Neuron (in vitro differentiated cells): Measurements from ENCODE around the gene SIRT5.

ENCODE experiments used
- H2AFZ ChIP-seq: one replicate; pipeline ENCODE4 v1.6.1; 2013; ENCODE audit warnings: low read depth, mild to moderate bottlenecking, inconsistent platforms, low read length, moderate library complexity
- H3K27me3 ChIP-seq: one replicate; pipeline ENCODE4 v1.6.1; 2013; ENCODE audit warnings: low read length; ENCODE audit not compliant: insufficient read depth
- H3K36me3 ChIP-seq: one replicate; pipeline ENCODE4 v1.6.1; 2013; ENCODE audit warnings: low read length; ENCODE audit not compliant: insufficient read depth
- H3K4me1 ChIP-seq: one replicate; pipeline ENCODE4 v1.6.1; 2013; ENCODE audit warnings: low read length; ENCODE audit not compliant: insufficient read depth
- H3K4me3 ChIP-seq: 2 replicates; pipeline ENCODE4 v1.5.1; 2013; ENCODE audit warnings: mild to moderate bottlenecking, low read length, moderate library complexity
- H3K9me3 ChIP-seq: one replicate; pipeline ENCODE4 v1.6.1; 2013; ENCODE audit warnings: low read length

The SIRT5 gene

GRCh38 chr6:13604546-13605416, 30.4 kb downstream of the SIRT5 start:
- Histone ChIP-seq H3K4me3 (no peak overlapping the region), H3K27me3 (no peaks in the 10 kb centered on the region), H3K4me1 (no peaks in the 10 kb centered on the region), H2AFZ (no peak overlapping the region), H3K9me3 (no peaks in the 10 kb centered on the region), H3K36me3 (peaks cover 22% of the 10 kb centered on the region)

- Histone ChIP-seq H3K4me3 (no peak overlapping the region), H3K36me3 (peaks cover 20% of the 10 kb centered on the region), H3K27me3 (no peaks in the 10 kb centered on the region), H3K4me1 (no peaks in the 10 kb centered on the region), H2AFZ (no peak overlapping the region), H3K9me3 (no peaks in the 10 kb centered on the region)
These were observed 31.2 kb downstream of the SIRT5 start for GRCh38 chr6:13605634-13606033.

- Histone ChIP-seq H2AFZ (no peak overlapping the region), H3K9me3 (no peaks in the 10 kb centered on the region), H3K4me1 (peaks cover 15% of the 10 kb centered on the region), H3K4me3 (no peak overlapping the region), H3K27me3 (no peaks in the 10 kb centered on the region), H3K36me3 (peaks cover 5% of the 10 kb centered on the region)
These were observed 37.3 kb downstream of the SIRT5 start for GRCh38 chr6:13611715-13612114.

GRCh38 chr6:13613029-13613594, 38.7 kb downstream of the SIRT5 start:
- no peak overlapping the region for H3K4me3 ChIP-seq

GRCh38 chr6:13614126-13614925, 39.9 kb downstream of the SIRT5 start:
- peak overlapping the region; percentile 69 for H2AFZ ChIP-seq

More at GRCh38 chr6:13613029-13613594, 38.7 kb downstream of the SIRT5 start:
- Histone ChIP-seq H3K4me1 (peaks cover 23% of the 10 kb centered on the region), H2AFZ (no peak overlapping the region), H3K9me3 (no peaks in the 10 kb centered on the region), H3K27me3 (no peaks in the 10 kb centered on the region), H3K36me3 (peaks cover 17% of the 10 kb centered on the region)

GRCh38 chr6:13614926-13615791, 40.8 kb downstream of the SIRT5 start, which contains the start of gene NOL7:
NOL7 (plus strand) TSS chr6:13615335; CDS start chr6:13615359, 24 bp downstream.
- Histone ChIP-seq H3K27me3 (no peaks in the 10 kb centered on the region), H3K9me3 (no peaks in the 10 kb centered on the region), H3K36me3 (peaks cover 36% of the 10 kb centered on the region), H2AFZ (peak within 1 kb of the TSS; percentile 69), H3K4me1 (peaks cover 23% of the 10 kb centered on the region), H3K4me3 (peak within 1 kb of the TSS; percentile 84)

More at GRCh38 chr6:13614126-13614925, 39.9 kb downstream of the SIRT5 start:
- Histone ChIP-seq H3K27me3 (no peaks in the 10 kb centered on the region), H3K4me1 (peaks cover 23% of the 10 kb centered on the region), H3K36me3 (peaks cover 27% of the 10 kb centered on the region), H3K9me3 (no peaks in the 10 kb centered on the region), H3K4me3 (peak overlapping the region; percentile 84)

- Histone ChIP-seq H3K36me3 (peaks cover 39% of the 10 kb centered on the region), H3K4me3 (peak overlapping the region; percentile 84), H3K27me3 (no peaks in the 10 kb centered on the region), H3K4me1 (peaks cover 23% of the 10 kb centered on the region), H3K9me3 (no peaks in the 10 kb centered on the region), H2AFZ (no peak overlapping the region)
These were observed 41.4 kb downstream of the SIRT5 start for GRCh38 chr6:13615792-13616120.

- peaks cover 23% of the 10 kb centered on the region for H3K4me1 ChIP-seq
- H3K36me3 ChIP-seq = peaks cover 52% of the 10 kb centered on the region
- no peaks in the 10 kb centered on the region for H3K9me3 ChIP-seq
- no peaks in the 10 kb centered on the region for H3K27me3 ChIP-seq
- no peak overlapping the region for H2AFZ ChIP-seq
- H3K4me3 ChIP-seq = no peak overlapping the region
These were observed 42.7 kb downstream of the SIRT5 start for GRCh38 chr6:13617066-13617465.

- H3K36me3 ChIP-seq = peaks cover 82% of the 10 kb centered on the region
- no peaks in the 10 kb centered on the region for H3K9me3 ChIP-seq
- no peaks in the 10 kb centered on the region for H3K27me3 ChIP-seq
- H2AFZ ChIP-seq = no peak overlapping the region
- no peak overlapping the region for H3K4me3 ChIP-seq
- H3K4me1 ChIP-seq = no peaks in the 10 kb centered on the region
These were observed 50.5 kb downstream of the SIRT5 start for GRCh38 chr6:13624871-13625288.

GRCh38 chr6:13629459-13630116, 55.2 kb downstream of the SIRT5 start:
- no peaks in the 10 kb centered on the region for H3K9me3 ChIP-seq
- no peaks in the 10 kb centered on the region for H3K4me1 ChIP-seq
- H3K4me3 ChIP-seq = no peak overlapping the region
- H3K27me3 ChIP-seq = no peaks in the 10 kb centered on the region
- no peak overlapping the region for H2AFZ ChIP-seq
- peaks cover 57% of the 10 kb centered on the region for H3K36me3 ChIP-seq

GRCh38 chr6:13630499-13630898, 56.1 kb downstream of the SIRT5 start:
- H3K9me3 ChIP-seq = no peaks in the 10 kb centered on the region
- no peak overlapping the region for H3K4me3 ChIP-seq
- no peaks in the 10 kb centered on the region for H3K4me1 ChIP-seq
- H2AFZ ChIP-seq = no peak overlapping the region
- H3K27me3 ChIP-seq = no peaks in the 10 kb centered on the region
- H3K36me3 ChIP-seq = peaks cover 55% of the 10 kb centered on the region

GRCh38 chr6:13633343-13633742, 58.9 kb downstream of the SIRT5 start:
- Histone ChIP-seq H3K4me3 (no peak overlapping the region), H3K4me1 (no peaks in the 10 kb centered on the region), H2AFZ (no peak overlapping the region), H3K9me3 (no peaks in the 10 kb centered on the region), H3K27me3 (no peaks in the 10 kb centered on the region), H3K36me3 (peaks cover 52% of the 10 kb centered on the region)
